Peyer's patch (tissue), 4 donors: Measurements from ENCODE around the gene TBC1D12. TPM values are rescaled to one million over a fixed set of nuclear protein-coding genes. Genes with fewer than 3 reads are reported as not detected.
A peak's percentile ranks its signal among the peaks of the same experiment; 100 is the strongest.

Experiments
- DNase-seq, 3 donors: peaks; one replicate each; pipeline ENCODE4 v3.0.0-alpha.2; 2017 to 2019
- H3K27ac ChIP-seq, 4 donors: fragments of 200-600 bp; sonication (generic); one replicate each; pipeline ENCODE4 v1.5.1; 2016 to 2019
- H3K27me3 ChIP-seq, 2 donors: fragments of 200-600 bp; sonication (generic); one replicate each; pipeline ENCODE4 v1.5.1; 2019
- H3K36me3 ChIP-seq, 3 donors: fragments of 200-600 bp; sonication (generic); one replicate each; pipeline ENCODE4 v1.5.1; 2016 to 2019
- H3K4me1 ChIP-seq, 4 donors: fragments of 200-600 bp; sonication (generic); one replicate each; pipeline ENCODE4 v1.5.1; 2016 to 2019
- H3K4me3 ChIP-seq, 4 donors: fragments of 200-600 bp; sonication (generic); 1 replicate in 3 of 4; 2 replicates in 1 of 4; pipeline ENCODE4 v1.5.1; 2016 to 2019; ENCODE audit warnings: mild to moderate bottlenecking in 1 of 4
- H3K9me3 ChIP-seq, 4 donors: fragments of 200-600 bp; sonication (generic); one replicate each; pipeline ENCODE4 v1.5.1; 2016 to 2019; ENCODE audit warnings: mild to moderate bottlenecking in 1 of 4
- CTCF ChIP-seq, 6 experiments: fragments of 450-650 bp in 4 of 6; fragments of 200-600 bp in 2 of 6; sonication (generic) in 1 of 6; IDR thresholded peaks; one replicate each; pipeline ENCODE4 v1.5.1; 2017 to 2019; ENCODE audit warnings: antibody characterized with exemption in 6 of 6, mild to moderate bottlenecking in 3 of 6, moderate library complexity in 1 of 6
- POLR2A ChIP-seq, 2 donors: fragments of 450-650 bp; IDR thresholded peaks; one replicate each; pipeline ENCODE4 v1.5.1; 2017; ENCODE audit warnings: antibody characterized with exemption in 2 of 2, mild to moderate bottlenecking in 2 of 2, moderate library complexity in 2 of 2
- total RNA-seq, 4 donors: library from RNA; depleted of rRNA; stranded (reverse); fragments of >200 nt; gene quantifications; one replicate each; pipeline ENCODE4 v1.1.0, GENCODE V29; 2016

TBC1D12 gene
- total RNA-seq, 4 donors from 2014 or later = 16.5 to 30.6 (median 24.5) TPM

GRCh38 chr10:94398762-94399161, 3.6 kb upstream of the TBC1D12 start:
- Histone ChIP-seq H3K27me3 (peaks cover 0 to 3% of the 10 kb centered on the region in 2 donors), H3K9me3 (no peaks in the 10 kb centered on the region), H3K36me3 (no peaks in the 10 kb centered on the region), H3K4me3 (no peak overlapping the region), H3K4me1 (no peaks in the 10 kb centered on the region), H3K27ac (no peak overlapping the region)
- no peak for TF ChIP-seq CTCF (IDR thresholded peaks at IDR 0.05)
- no peak for TF ChIP-seq POLR2A (IDR thresholded peaks at IDR 0.05)
- no peak for DNase-seq

- Histone ChIP-seq H3K4me3 (peak overlapping the region; percentile 62 to 82 (median 72)), H3K9me3 (no peaks in the 10 kb centered on the region), H3K36me3 (no peaks in the 10 kb centered on the region), H3K4me1 (peaks cover 0 to 24% (median 4%) of the 10 kb centered on the region in 4 donors), H3K27ac (peak overlapping the region; percentile 80 to 97 (median 90)), H3K27me3 (no peaks in the 10 kb centered on the region)
- TF ChIP-seq POLR2A (IDR thresholded peaks at IDR 0.05) (no peak), CTCF (IDR thresholded peaks at IDR 0.05) (no peak)
- peak; percentile 21 to 71 (median 56) for DNase-seq
Observed at GRCh38 chr10:94402843-94403379, 570 bp downstream of the TBC1D12 start.

- Histone ChIP-seq H3K27me3 (no peaks in the 10 kb centered on the region), H3K36me3 (no peaks in the 10 kb centered on the region), H3K4me3 (peak overlapping the region; percentile 62 to 82 (median 72)), H3K27ac (peak overlapping the region; percentile 80 to 97 (median 90)), H3K4me1 (peaks cover 0 to 24% (median 4%) of the 10 kb centered on the region in 4 donors), H3K9me3 (no peaks in the 10 kb centered on the region)
- no peak for TF ChIP-seq CTCF (IDR thresholded peaks at IDR 0.05)
- TF ChIP-seq POLR2A (IDR thresholded peaks at IDR 0.05) = peak; percentile 72 to 76
- peak; percentile 70 to 85 (median 78) for DNase-seq
Observed at GRCh38 chr10:94403380-94404213, 1.3 kb downstream of the TBC1D12 start.

GRCh38 chr10:94405406-94405805, 3.1 kb downstream of the TBC1D12 start:
- H3K9me3 ChIP-seq = no peaks in the 10 kb centered on the region
- no peak for DNase-seq
- H3K36me3 ChIP-seq = no peaks in the 10 kb centered on the region
- no peak for TF ChIP-seq CTCF (IDR thresholded peaks at IDR 0.05)
- TF ChIP-seq POLR2A (IDR thresholded peaks at IDR 0.05) = no peak
- H3K4me1 ChIP-seq = peaks cover 0 to 24% (median 4%) of the 10 kb centered on the region in 4 donors
- no peaks in the 10 kb centered on the region for H3K27me3 ChIP-seq
- no peak overlapping the region for H3K27ac ChIP-seq
- no peak overlapping the region for H3K4me3 ChIP-seq

GRCh38 chr10:94407668-94408067, 5.3 kb downstream of the TBC1D12 start:
- Histone ChIP-seq H3K36me3 (no peaks in the 10 kb centered on the region), H3K9me3 (no peaks in the 10 kb centered on the region), H3K4me3 (no peak overlapping the region), H3K27ac (no peak overlapping the region), H3K27me3 (no peaks in the 10 kb centered on the region), H3K4me1 (peaks cover 0 to 24% (median 4%) of the 10 kb centered on the region in 4 donors)
- DNase-seq = no peak
- TF ChIP-seq CTCF (IDR thresholded peaks at IDR 0.05) = no peak
- TF ChIP-seq POLR2A (IDR thresholded peaks at IDR 0.05) = no peak
